Neural progenitor cell (in vitro differentiated cells): Measurements from ENCODE around the gene NCBP3. TPM values are rescaled to one million over a fixed set of nuclear protein-coding genes. Genes with fewer than 3 reads are reported as not detected.

Experiments
- DNase-seq: peaks from one replicate; pipeline ENCODE4 v3.0.0-alpha.2; 2016; ENCODE audit warnings: low spot score
- H2AFZ ChIP-seq: fragments of 200-600 bp; sonication (generic); replicated peaks from 2 replicates; pipeline ENCODE4 v1.6.1; 2016; ENCODE audit warnings: antibody characterized with exemption
- H3F3A ChIP-seq: fragments of 200-600 bp; sonication (generic); 2 replicates; pipeline ENCODE4 v1.6.1; 2016; ENCODE audit warnings: antibody characterized with exemption, low read depth
- H3K27ac ChIP-seq: fragments of 200-600 bp; sonication (generic); 2 replicates; pipeline ENCODE4 v1.5.1; 2016; ENCODE audit warnings: mild to moderate bottlenecking
- H3K27me3 ChIP-seq: fragments of 200-600 bp; sonication (generic); 2 replicates; pipeline ENCODE4 v1.6.1; 2016; ENCODE audit warnings: mild to moderate bottlenecking, moderate library complexity
- H3K36me3 ChIP-seq: fragments of 200-600 bp; sonication (generic); 2 replicates; pipeline ENCODE4 v1.5.1; 2016
- H3K4me1 ChIP-seq: fragments of 200-600 bp; sonication (generic); 2 replicates; pipeline ENCODE4 v1.6.1; 2016; ENCODE audit warnings: mixed run types
- H3K4me2 ChIP-seq: fragments of 200-600 bp; sonication (generic); 2 replicates; pipeline ENCODE4 v1.6.1; 2016
- H3K4me3 ChIP-seq: fragments of 200-600 bp; sonication (generic); 2 replicates; pipeline ENCODE4 v1.5.1; 2016
- H3K79me2 ChIP-seq: fragments of 200-600 bp; sonication (generic); 2 replicates; pipeline ENCODE4 v1.6.1; 2016; ENCODE audit warnings: low read depth
- H3K9ac ChIP-seq: fragments of 200-600 bp; sonication (generic); 2 replicates; pipeline ENCODE4 v1.6.1; 2016
- H3K9me3 ChIP-seq: fragments of 200-600 bp; sonication (generic); 2 replicates; pipeline ENCODE4 v1.5.1; 2016; ENCODE audit warnings: low read depth
- H4K20me1 ChIP-seq: fragments of 200-600 bp; sonication (generic); 2 replicates; pipeline ENCODE4 v1.6.1; 2016; ENCODE audit warnings: low read depth
- H3K27ac Mint-ChIP-seq: 3 replicates; pipeline ENCODE4 v1.8.0; 2021; ENCODE audit warnings: mixed read lengths
- H3K27me3 Mint-ChIP-seq: 2 replicates; pipeline ENCODE4 v1.8.0; 2022; ENCODE audit warnings: low read depth, mild to moderate bottlenecking, inconsistent platforms, moderate library complexity, mixed read lengths; ENCODE audit not compliant: insufficient read depth
- H3K36me3 Mint-ChIP-seq: 3 replicates; pipeline ENCODE4 v1.8.0; 2021; ENCODE audit warnings: mixed read lengths
- H3K4me1 Mint-ChIP-seq: 3 replicates; pipeline ENCODE4 v1.8.0; 2021; ENCODE audit warnings: mixed read lengths
- H3K4me3 Mint-ChIP-seq: 3 replicates; pipeline ENCODE4 v1.8.0; 2021; ENCODE audit warnings: mild to moderate bottlenecking, moderate library complexity, mixed read lengths
- H3K9me3 Mint-ChIP-seq: 3 replicates; pipeline ENCODE4 v1.8.0; 2020; ENCODE audit warnings: mixed read lengths
- EZH2 ChIP-seq: fragments of 200-600 bp; sonication (generic); IDR thresholded peaks from 2 replicates; pipeline ENCODE4 v1.6.1; 2017; ENCODE audit warnings: antibody characterized with exemption, mild to moderate bottlenecking, moderate library complexity
- EZH2phosphoT487 ChIP-seq: fragments of 200-600 bp; sonication (generic); IDR thresholded peaks from 2 replicates; pipeline ENCODE4 v1.6.1; 2017; ENCODE audit warnings: antibody characterized with exemption
- total RNA-seq: library from RNA; depleted of rRNA; stranded (reverse); fragments of >200 nt; gene quantifications from 2 replicates; pipeline ENCODE4 v1.2.3, GENCODE V29; 2015; ENCODE audit warnings: low replicate concordance
- TF ChIP-seq, protein P1 (sequence below): fragments of 200-600 bp; sonication (generic); IDR thresholded peaks from 2 replicates; pipeline ENCODE4 v1.5.1; 2017; ENCODE audit warnings: antibody characterized with exemption, mild to moderate bottlenecking

NCBP3 gene
- total RNA-seq, 1 donor from 2014 or later: 55.7 TPM

DNA sequence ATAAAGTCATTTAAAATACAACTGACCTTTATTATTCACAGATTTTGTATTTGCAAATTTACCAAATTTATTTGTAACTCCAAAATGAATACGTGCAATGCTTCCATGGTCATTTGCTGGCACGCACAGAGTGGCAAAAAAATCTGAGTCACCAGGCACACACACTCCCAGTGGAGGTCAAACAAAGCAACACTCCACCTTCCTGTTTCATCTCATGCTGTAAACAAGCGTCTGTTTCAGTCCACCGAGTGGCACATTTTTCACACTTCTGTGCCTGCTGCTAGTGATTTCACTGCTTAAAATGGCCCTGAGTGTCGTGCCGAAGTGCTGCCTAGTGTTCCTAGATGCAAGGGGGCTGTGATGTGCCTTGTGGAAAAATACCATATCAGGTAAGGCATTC, 27.3 kb downstream of the NCBP3 start:
- Histone ChIP-seq H3K79me2 (no peaks in the 10 kb centered on the region), H3K4me2 (no peak overlapping the region), H3K4me1 (no peaks in the 10 kb centered on the region), H3K9ac (no peak overlapping the region), H4K20me1 (no peaks in the 10 kb centered on the region), H3K27ac (no peak overlapping the region), H2AFZ (no peak overlapping the region), H3K9me3 (no peaks in the 10 kb centered on the region), H3K4me3 (no peak overlapping the region), H3F3A (peaks cover 3% of the 10 kb centered on the region), H3K36me3 (peaks cover 31% of the 10 kb centered on the region), H3K27me3 (no peaks in the 10 kb centered on the region)
- Mint-ChIP-seq H3K9me3 (no peaks in the 10 kb centered on the region), H3K4me1 (no peaks in the 10 kb centered on the region), H3K27me3 (no peaks in the 10 kb centered on the region), H3K4me3 (no peak overlapping the region), H3K27ac (no peak overlapping the region), H3K36me3 (peaks cover 35% of the 10 kb centered on the region)
- TF ChIP-seq, protein P1, sequence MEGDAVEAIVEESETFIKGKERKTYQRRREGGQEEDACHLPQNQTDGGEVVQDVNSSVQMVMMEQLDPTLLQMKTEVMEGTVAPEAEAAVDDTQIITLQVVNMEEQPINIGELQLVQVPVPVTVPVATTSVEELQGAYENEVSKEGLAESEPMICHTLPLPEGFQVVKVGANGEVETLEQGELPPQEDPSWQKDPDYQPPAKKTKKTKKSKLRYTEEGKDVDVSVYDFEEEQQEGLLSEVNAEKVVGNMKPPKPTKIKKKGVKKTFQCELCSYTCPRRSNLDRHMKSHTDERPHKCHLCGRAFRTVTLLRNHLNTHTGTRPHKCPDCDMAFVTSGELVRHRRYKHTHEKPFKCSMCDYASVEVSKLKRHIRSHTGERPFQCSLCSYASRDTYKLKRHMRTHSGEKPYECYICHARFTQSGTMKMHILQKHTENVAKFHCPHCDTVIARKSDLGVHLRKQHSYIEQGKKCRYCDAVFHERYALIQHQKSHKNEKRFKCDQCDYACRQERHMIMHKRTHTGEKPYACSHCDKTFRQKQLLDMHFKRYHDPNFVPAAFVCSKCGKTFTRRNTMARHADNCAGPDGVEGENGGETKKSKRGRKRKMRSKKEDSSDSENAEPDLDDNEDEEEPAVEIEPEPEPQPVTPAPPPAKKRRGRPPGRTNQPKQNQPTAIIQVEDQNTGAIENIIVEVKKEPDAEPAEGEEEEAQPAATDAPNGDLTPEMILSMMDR: no peak
- TF ChIP-seq EZH2phosphoT487 (no peak), EZH2 (no peak)
- DNase-seq: no peak

DNA sequence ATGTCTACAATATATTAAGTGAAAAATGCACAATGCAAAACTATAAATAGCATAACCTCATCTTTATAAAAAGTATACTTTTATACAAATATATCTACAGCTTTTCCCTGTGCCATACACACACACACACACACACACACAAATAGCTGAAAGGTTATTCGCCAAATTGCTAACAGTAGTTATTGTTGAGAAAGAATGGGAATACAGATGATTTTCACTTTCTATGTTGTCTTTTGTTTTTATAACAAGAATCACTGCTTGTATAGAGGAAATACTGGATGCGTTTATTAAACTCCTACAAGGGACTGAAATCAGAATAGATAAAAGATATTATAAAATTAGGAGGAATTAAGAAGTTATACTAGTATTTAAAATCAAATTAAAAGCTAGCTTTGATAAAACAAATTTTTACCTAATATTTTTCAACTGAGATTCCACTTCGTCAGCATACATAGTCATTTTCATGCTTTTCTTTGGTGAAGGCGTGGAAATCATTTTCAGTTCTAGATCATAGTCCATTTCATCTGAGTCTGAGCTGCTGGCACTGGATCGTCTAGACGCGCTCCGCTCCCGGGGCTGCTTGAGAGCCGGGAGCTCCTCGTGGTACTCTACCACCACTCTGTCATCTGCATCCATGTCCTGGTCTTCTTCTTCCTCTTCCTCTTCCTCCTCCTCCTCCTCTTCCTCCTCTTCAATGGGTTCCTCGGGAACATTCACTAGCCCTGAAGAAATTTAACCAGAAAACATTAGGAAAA, 28.0 kb downstream of the NCBP3 start:
- Histone ChIP-seq H3K4me1 (no peaks in the 10 kb centered on the region), H2AFZ (no peak overlapping the region), H3K36me3 (peaks cover 31% of the 10 kb centered on the region), H4K20me1 (no peaks in the 10 kb centered on the region), H3K4me2 (no peak overlapping the region), H3K27ac (no peak overlapping the region), H3K27me3 (no peaks in the 10 kb centered on the region), H3K79me2 (no peaks in the 10 kb centered on the region), H3K9ac (no peak overlapping the region), H3K4me3 (no peak overlapping the region), H3F3A (no peaks in the 10 kb centered on the region), H3K9me3 (no peaks in the 10 kb centered on the region)
- Mint-ChIP-seq H3K27ac (no peak overlapping the region), H3K4me1 (no peaks in the 10 kb centered on the region), H3K27me3 (no peaks in the 10 kb centered on the region), H3K4me3 (no peak overlapping the region), H3K9me3 (no peaks in the 10 kb centered on the region), H3K36me3 (peaks cover 35% of the 10 kb centered on the region)
- no peak for TF ChIP-seq EZH2phosphoT487
- no peak for TF ChIP-seq EZH2
- TF ChIP-seq, protein P1: no peak
- no peak for DNase-seq

DNA sequence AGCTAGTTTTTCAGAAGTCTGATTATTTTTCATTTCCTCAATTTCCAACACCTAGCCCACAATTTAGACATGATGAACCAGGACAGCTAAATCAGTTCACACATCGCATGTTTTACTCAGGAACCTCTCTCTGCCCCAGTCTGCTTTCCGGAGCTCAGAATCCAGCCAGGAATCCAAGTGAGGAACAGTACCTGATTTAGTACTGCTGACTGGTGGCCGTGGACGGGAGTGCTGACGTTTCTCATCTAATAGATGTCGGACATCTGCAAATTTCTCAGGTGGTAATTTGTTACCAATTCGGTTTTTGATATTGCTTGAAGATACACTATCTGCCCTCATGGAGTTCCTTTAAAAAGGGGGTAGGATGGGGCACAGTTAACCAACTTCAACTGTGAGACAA, 30.1 kb downstream of the NCBP3 start:
- no peak for TF ChIP-seq EZH2
- no peak for TF ChIP-seq EZH2phosphoT487
- TF ChIP-seq, protein P1: no peak
- Histone ChIP-seq H3F3A (no peaks in the 10 kb centered on the region), H4K20me1 (no peaks in the 10 kb centered on the region), H3K4me1 (no peaks in the 10 kb centered on the region), H3K4me3 (no peak overlapping the region), H3K27me3 (no peaks in the 10 kb centered on the region), H3K9ac (peak overlapping the region; percentile 42), H3K9me3 (no peaks in the 10 kb centered on the region), H3K79me2 (no peaks in the 10 kb centered on the region), H3K27ac (no peak overlapping the region), H3K4me2 (no peak overlapping the region), H3K36me3 (peaks cover 22% of the 10 kb centered on the region), H2AFZ (no peak overlapping the region)
- no peak overlapping the region for H3K4me3 Mint-ChIP-seq
- H3K36me3 Mint-ChIP-seq: peaks cover 21% of the 10 kb centered on the region
- no peaks in the 10 kb centered on the region for H3K9me3 Mint-ChIP-seq
- DNase-seq: no peak
- no peak overlapping the region for H3K27ac Mint-ChIP-seq
- no peaks in the 10 kb centered on the region for H3K27me3 Mint-ChIP-seq
- H3K4me1 Mint-ChIP-seq: no peaks in the 10 kb centered on the region
